Left colon (tissue), 2 donors: ENCODE measurements around the gene FGFBP2. TPM values are rescaled to one million over a fixed set of nuclear protein-coding genes. Genes with fewer than 3 reads are reported as not detected.

ENCODE experiments used
- ATAC-seq: fragments of 200-7000 bp; cut with Tn5 transposase; one replicate; pipeline ENCODE4 v1.9.1; 2020; ENCODE audit warnings: mild to moderate bottlenecking, moderate library complexity
- DNase-seq, 2 donors: peaks; one replicate each; pipeline ENCODE4 v3.0.0-alpha.2; 2020
- intact Hi-C, 2 donors: fragments of 100-400 bp; cut with DNase I in 1 of 2; cut with micrococcal nuclease in 1 of 2; formaldehyde crosslinking; loops; one replicate each; pipeline versions ENCODE4 v1.11.2 to v1.14.0; 2022; cut with DNase I, micrococcal nuclease
- long read RNA-seq: library from polyadenylated mRNA; unstranded; transcript quantifications from one replicate; pipeline ENCODE4 v2.0.0, GENCODE V29; 2021
- total RNA-seq, 2 donors: library from RNA; stranded (reverse); fragmentation: NEBNext Ultra II Directional; extraction: Animal tissue kit (Norgen Biotek cat#: 25700); gene quantifications; one replicate each; pipeline ENCODE4 v1.2.1, GENCODE V29; 2021
- donor health status: DM: no; HTN: no; CAD: no.
- donor health status: DM: yes; HTN: yes; CAD: no.

Gene FGFBP2
- total RNA-seq: under 1 TPM; 0.49 to 0.75 TPM
- long read RNA-seq, partial matches to known transcripts: 0 of 1 reads
- long read RNA-seq, other reads (novel, unspliced or antisense): 0 of 1 reads

- DNase-seq (peak; percentile 49 to 79), ATAC-seq (peak; percentile 93)
- intact Hi-C loops: loop anchor here in 1 of 2 donors (10.0 kb wide), 1 partner anchor 158 kb away; no protein-coding TSS in a partner anchor
These were observed at the start of gene FGFBP2 for GRCh38 chr4:15963001-15963451. Gene FGFBP2 (minus strand): TSS chr4:15963175. CDS start chr4:15963129, 46 bp downstream.

- intact Hi-C loops: no loop called here
- ATAC-seq (no peak), DNase-seq (no peak)
These were observed 48.2 kb upstream of the FGFBP2 start for GRCh38 chr4:16011173-16011572.

GRCh38 chr4:16009153-16009552 lies 46.2 kb upstream of the FGFBP2 start:
- intact Hi-C loops: loop anchor here in 1 of 2 donors (5.0 kb wide), 1 partner anchor 137 kb away; no protein-coding TSS in a partner anchor
- no peak for DNase-seq
- ATAC-seq: no peak

GRCh38 chr4:16007471-16008095 lies 44.6 kb upstream of the FGFBP2 start:
- ATAC-seq (no peak), DNase-seq (no peak)
- intact Hi-C loops: loop anchor here in 1 of 2 donors (5.0 kb wide), 1 partner anchor 135 kb away; no protein-coding TSS in a partner anchor

GRCh38 chr4:16006771-16007446 lies 43.9 kb upstream of the FGFBP2 start:
- intact Hi-C loops: loop anchor here in 1 of 2 donors (5.0 kb wide), 1 partner anchor 135 kb away; no protein-coding TSS in a partner anchor
- DNase-seq (no peak), ATAC-seq (no peak)

GRCh38 chr4:16005676-16006075 lies 42.7 kb upstream of the FGFBP2 start:
- DNase-seq (no peak), ATAC-seq (no peak)
- intact Hi-C loops: loop anchor here in 1 of 2 donors (5.0 kb wide), 1 partner anchor 133 kb away; no protein-coding TSS in a partner anchor

GRCh38 chr4:16001484-16001858 lies 38.5 kb upstream of the FGFBP2 start:
- intact Hi-C loops: no loop called here
- DNase-seq: peak; percentile 35 to 52
- ATAC-seq: peak; percentile 95

- peak; percentile 4 for ATAC-seq
- no peak for DNase-seq
- intact Hi-C loops: no loop called here
These were observed 37.9 kb upstream of the FGFBP2 start for GRCh38 chr4:16000708-16001483.

GRCh38 chr4:15996773-15997172 lies 33.8 kb upstream of the FGFBP2 start:
- intact Hi-C loops: no loop called here
- DNase-seq (no peak), ATAC-seq (no peak)

- intact Hi-C loops: no loop called here
- ATAC-seq (peak; percentile 100), DNase-seq (no peak)
These were observed 32.9 kb upstream of the FGFBP2 start for GRCh38 chr4:15995826-15996225.

- DNase-seq: no peak
- intact Hi-C loops: no loop called here
- ATAC-seq: no peak
These were observed 29.2 kb upstream of the FGFBP2 start for GRCh38 chr4:15992167-15992485.

- DNase-seq (no peak), ATAC-seq (no peak)
- intact Hi-C loops: no loop called here
These were observed 27.8 kb upstream of the FGFBP2 start for GRCh38 chr4:15990570-15991285.

- intact Hi-C loops: no loop called here
- no peak for ATAC-seq
- DNase-seq: no peak
These were observed 26.4 kb upstream of the FGFBP2 start for GRCh38 chr4:15989424-15989823.

- intact Hi-C loops: no loop called here
- DNase-seq (no peak), ATAC-seq (peak; percentile 79)
These were observed 25.2 kb upstream of the FGFBP2 start for GRCh38 chr4:15988222-15988621.

GRCh38 chr4:15986907-15987306 lies 23.9 kb upstream of the FGFBP2 start:
- DNase-seq (no peak), ATAC-seq (no peak)
- intact Hi-C loops: no loop called here

GRCh38 chr4:15983610-15984009 lies 20.6 kb upstream of the FGFBP2 start:
- no peak for ATAC-seq
- intact Hi-C loops: no loop called here
- no peak for DNase-seq

- intact Hi-C loops: no loop called here
- ATAC-seq (no peak), DNase-seq (no peak)
These were observed 20.0 kb upstream of the FGFBP2 start for GRCh38 chr4:15982842-15983524.
